Renal pelvis (tissue), 4 donors: ENCODE measurements around the gene BAIAP2L1. TPM values are rescaled to one million over a fixed set of nuclear protein-coding genes. Genes with fewer than 3 reads are reported as not detected.
A peak's percentile ranks its signal among the peaks of the same experiment; 100 is the strongest.
"Not testable (repeated sequence)": the region's sequence is repeated elsewhere in the genome, so short reads cannot be mapped to it uniquely, and the experiment has no call there.

Experiments used
- DNase-seq: peaks from one replicate; pipeline ENCODE4 v3.0.0-alpha.2; 2013
- polyA plus RNA-seq, 3 donors: library from polyadenylated mRNA; unstranded; fragments of 120-200 nt; gene quantifications; one replicate each; pipeline ENCODE4 v1.2.1, GENCODE V29; 2013; ENCODE audit not compliant: insufficient read length in 3 of 3

The BAIAP2L1 gene
- polyA plus RNA-seq, 3 donors: 12.1 to 17.6 (median 16.2) TPM

- peak; percentile 30 for DNase-seq
Measured at GRCh38 chr7:98399890-98400541, 874 bp downstream of the BAIAP2L1 start.

GRCh38 chr7:98399462-98399861 is 1.4 kb downstream of the BAIAP2L1 start:
- peak; percentile 24 for DNase-seq

GRCh38 chr7:98398567-98399372 is 2.1 kb downstream of the BAIAP2L1 start:
- peak; percentile 22 for DNase-seq

- DNase-seq: no peak
Measured at GRCh38 chr7:98396768-98397167, 4.1 kb downstream of the BAIAP2L1 start.

- DNase-seq: no peak
Measured at GRCh38 chr7:98395951-98396350, 4.9 kb downstream of the BAIAP2L1 start.

- DNase-seq: no peak
Measured at GRCh38 chr7:98395481-98395880, 5.4 kb downstream of the BAIAP2L1 start.

GRCh38 chr7:98394377-98394836 is 6.5 kb downstream of the BAIAP2L1 start:
- no peak for DNase-seq

GRCh38 chr7:98387544-98388226 is 13.2 kb downstream of the BAIAP2L1 start:
- no peak for DNase-seq

GRCh38 chr7:98387131-98387530 is 13.8 kb downstream of the BAIAP2L1 start:
- no peak for DNase-seq

- DNase-seq: not testable (repeated sequence)
Measured at GRCh38 chr7:98385532-98385931, 15.4 kb downstream of the BAIAP2L1 start.

- no peak for DNase-seq
Measured at GRCh38 chr7:98378210-98378819, 22.6 kb downstream of the BAIAP2L1 start.

- DNase-seq: no peak
Measured at GRCh38 chr7:98376711-98377110, 24.2 kb downstream of the BAIAP2L1 start.

- DNase-seq: no peak
Measured at GRCh38 chr7:98375664-98376063, 25.2 kb downstream of the BAIAP2L1 start.

GRCh38 chr7:98374285-98374680 is 26.6 kb downstream of the BAIAP2L1 start:
- DNase-seq: no peak

- DNase-seq: no peak
Measured at GRCh38 chr7:98372993-98373392, 27.9 kb downstream of the BAIAP2L1 start.

- no peak for DNase-seq
Measured at GRCh38 chr7:98369726-98370125, 31.2 kb downstream of the BAIAP2L1 start.

GRCh38 chr7:98368716-98369115 is 32.2 kb downstream of the BAIAP2L1 start:
- DNase-seq: peak; percentile 11

- DNase-seq: no peak
Measured at GRCh38 chr7:98366562-98366938, 34.3 kb downstream of the BAIAP2L1 start.

- DNase-seq: no peak
Measured at GRCh38 chr7:98365863-98366561, 34.9 kb downstream of the BAIAP2L1 start.

- no peak for DNase-seq
Measured at GRCh38 chr7:98364220-98364619, 36.7 kb downstream of the BAIAP2L1 start.

- DNase-seq: no peak
Measured at GRCh38 chr7:98362517-98362916, 38.4 kb downstream of the BAIAP2L1 start.
